KMS-11 (cell line): ENCODE results near the gene BUB3.

ENCODE experiments used
- H2AFZ ChIP-seq: fragments of 200-600 bp; sonication (generic); 2 replicates; pipeline ENCODE4 v1.6.1; 2016; ENCODE audit warnings: antibody characterized with exemption, mixed run types, low read depth
- H3K27ac ChIP-seq: fragments of 200-600 bp; sonication (generic); 2 replicates; pipeline ENCODE4 v1.6.1; 2016; ENCODE audit warnings: mild to moderate bottlenecking, mixed run types
- H3K27me3 ChIP-seq: fragments of 200-600 bp; sonication (generic); 2 replicates; pipeline ENCODE4 v1.6.1; 2017; ENCODE audit warnings: mild to moderate bottlenecking, low read depth, mixed run types, moderate library complexity; ENCODE audit not compliant: insufficient read depth
- H3K36me3 ChIP-seq: fragments of 200-600 bp; sonication (generic); 2 replicates; pipeline ENCODE4 v1.6.1; 2017; ENCODE audit warnings: mild to moderate bottlenecking, mixed run types; ENCODE audit not compliant: insufficient read depth
- H3K4me1 ChIP-seq: fragments of 200-600 bp; sonication (generic); 2 replicates; pipeline ENCODE4 v1.6.1; 2016; ENCODE audit warnings: mild to moderate bottlenecking, low read depth, mixed run types; ENCODE audit not compliant: poor library complexity, severe bottlenecking
- H3K4me2 ChIP-seq: fragments of 200-600 bp; sonication (generic); 2 replicates; pipeline ENCODE4 v1.7.0; 2016; ENCODE audit warnings: mild to moderate bottlenecking, mixed run types
- H3K4me3 ChIP-seq: fragments of 200-600 bp; sonication (generic); IDR thresholded peaks from 2 replicates; pipeline ENCODE4 v1.6.1; 2017; ENCODE audit warnings: low read depth, low read length, mixed read lengths; ENCODE audit not compliant: insufficient read depth
- H3K79me2 ChIP-seq: fragments of 200-600 bp; sonication (generic); 2 replicates; pipeline ENCODE4 v1.6.1; 2016; ENCODE audit warnings: low read depth, mixed run types; ENCODE audit not compliant: insufficient read depth
- H3K9ac ChIP-seq: fragments of 200-600 bp; sonication (generic); 2 replicates; pipeline ENCODE4 v1.6.1; 2016; ENCODE audit warnings: mild to moderate bottlenecking, mixed run types
- H4K20me1 ChIP-seq: fragments of 200-600 bp; sonication (generic); 2 replicates; pipeline ENCODE4 v1.6.1; 2016; ENCODE audit warnings: mild to moderate bottlenecking, mixed run types; ENCODE audit not compliant: insufficient read depth
- TF ChIP-seq, protein P1 (sequence below): fragments of 200-600 bp; sonication (generic); conservative IDR thresholded peaks from 2 replicates; pipeline ENCODE4 v1.6.1; 2017; ENCODE audit warnings: low read depth, mild to moderate bottlenecking, antibody characterized with exemption, low read length, moderate library complexity, mixed read lengths

The BUB3 gene

DNA sequence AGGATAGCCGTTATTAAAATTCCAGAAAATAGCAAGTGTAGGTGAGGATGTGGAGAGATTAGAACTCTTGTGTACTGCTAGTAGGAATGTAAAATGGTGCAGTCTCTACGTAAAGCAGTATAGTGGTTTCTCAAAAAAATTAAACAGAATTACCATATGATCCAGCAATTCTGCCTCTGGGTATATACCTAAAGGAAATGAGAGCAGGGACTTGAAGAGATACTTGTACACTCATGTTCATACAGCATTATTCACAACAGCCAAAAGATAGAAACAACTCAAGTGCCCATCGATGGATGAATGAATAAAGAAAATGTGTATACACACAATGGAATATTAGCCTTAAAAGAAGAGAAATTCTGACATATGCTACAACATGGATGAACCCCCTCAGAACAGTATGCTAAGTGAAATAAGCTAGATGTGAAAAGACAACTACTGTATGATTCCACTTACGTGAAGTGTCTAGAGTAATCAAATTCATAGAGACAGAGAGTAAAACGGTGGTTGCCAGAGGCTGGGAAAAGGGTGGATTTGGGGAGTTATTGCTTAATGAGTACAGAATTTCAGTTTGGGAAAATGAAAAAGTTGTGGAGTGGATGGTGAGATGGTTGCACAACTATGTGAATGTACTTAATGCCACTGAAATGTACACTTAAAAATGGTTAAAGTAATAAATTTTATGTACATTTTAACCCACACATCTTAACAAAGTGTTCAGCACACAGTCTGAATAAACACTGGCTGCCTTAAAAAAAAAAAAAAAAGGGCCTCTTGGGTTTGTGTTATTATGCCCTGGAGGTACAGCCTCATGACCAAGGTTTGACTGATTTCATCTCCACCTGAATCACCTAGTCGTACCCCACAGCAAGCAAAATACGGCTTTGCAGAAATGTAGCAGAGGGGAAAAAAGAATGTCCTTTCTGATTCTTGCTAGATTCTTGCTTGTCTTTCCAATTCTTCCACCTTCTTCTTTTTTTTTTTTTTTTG lies 26.2 kb downstream of the BUB3 start:
- H3K9ac ChIP-seq = no peak overlapping the region
- no peak overlapping the region for H3K27ac ChIP-seq
- H3K4me3 ChIP-seq = no peak overlapping the region
- H3K4me1 ChIP-seq = no peaks in the 10 kb centered on the region
- H3K27me3 ChIP-seq = no peaks in the 10 kb centered on the region
- H4K20me1 ChIP-seq = no peaks in the 10 kb centered on the region
- TF ChIP-seq, protein P1, sequence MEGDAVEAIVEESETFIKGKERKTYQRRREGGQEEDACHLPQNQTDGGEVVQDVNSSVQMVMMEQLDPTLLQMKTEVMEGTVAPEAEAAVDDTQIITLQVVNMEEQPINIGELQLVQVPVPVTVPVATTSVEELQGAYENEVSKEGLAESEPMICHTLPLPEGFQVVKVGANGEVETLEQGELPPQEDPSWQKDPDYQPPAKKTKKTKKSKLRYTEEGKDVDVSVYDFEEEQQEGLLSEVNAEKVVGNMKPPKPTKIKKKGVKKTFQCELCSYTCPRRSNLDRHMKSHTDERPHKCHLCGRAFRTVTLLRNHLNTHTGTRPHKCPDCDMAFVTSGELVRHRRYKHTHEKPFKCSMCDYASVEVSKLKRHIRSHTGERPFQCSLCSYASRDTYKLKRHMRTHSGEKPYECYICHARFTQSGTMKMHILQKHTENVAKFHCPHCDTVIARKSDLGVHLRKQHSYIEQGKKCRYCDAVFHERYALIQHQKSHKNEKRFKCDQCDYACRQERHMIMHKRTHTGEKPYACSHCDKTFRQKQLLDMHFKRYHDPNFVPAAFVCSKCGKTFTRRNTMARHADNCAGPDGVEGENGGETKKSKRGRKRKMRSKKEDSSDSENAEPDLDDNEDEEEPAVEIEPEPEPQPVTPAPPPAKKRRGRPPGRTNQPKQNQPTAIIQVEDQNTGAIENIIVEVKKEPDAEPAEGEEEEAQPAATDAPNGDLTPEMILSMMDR = no peak
- H3K79me2 ChIP-seq = no peaks in the 10 kb centered on the region
- H3K4me2 ChIP-seq = no peak overlapping the region
- no peaks in the 10 kb centered on the region for H3K36me3 ChIP-seq
- no peak overlapping the region for H2AFZ ChIP-seq

GRCh38 chr10:123183724-123184123 lies 29.5 kb downstream of the BUB3 start:
- Histone ChIP-seq H3K9ac (no peak overlapping the region), H3K27ac (no peak overlapping the region), H2AFZ (no peak overlapping the region), H3K4me2 (no peak overlapping the region), H3K27me3 (no peaks in the 10 kb centered on the region), H4K20me1 (no peaks in the 10 kb centered on the region), H3K4me1 (no peaks in the 10 kb centered on the region), H3K79me2 (no peaks in the 10 kb centered on the region), H3K36me3 (no peaks in the 10 kb centered on the region), H3K4me3 (no peak overlapping the region)
- TF ChIP-seq, protein P1 = no peak

DNA sequence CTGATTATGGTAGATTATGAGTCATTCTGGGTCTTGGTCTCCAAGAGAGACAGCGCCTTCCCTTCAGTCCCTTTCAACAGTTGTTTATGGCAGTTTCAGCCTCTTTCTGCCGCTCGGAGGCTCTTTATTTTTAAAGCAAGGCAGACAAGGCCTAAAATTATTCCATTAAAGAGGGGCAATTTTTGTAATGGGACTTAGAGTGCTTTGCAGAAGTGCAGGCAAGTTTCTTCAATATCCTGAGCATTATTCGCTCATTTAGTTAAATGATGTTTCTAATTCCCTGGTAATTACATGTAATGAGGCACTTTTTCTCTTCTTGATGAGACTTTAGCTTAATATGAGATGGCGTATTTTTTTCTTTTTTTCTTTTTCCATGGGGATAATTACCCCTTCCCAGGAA lies 33.6 kb downstream of the BUB3 start:
- H3K9ac ChIP-seq = no peak overlapping the region
- no peaks in the 10 kb centered on the region for H3K36me3 ChIP-seq
- H2AFZ ChIP-seq = no peak overlapping the region
- TF ChIP-seq, protein P1 = no peak
- H3K79me2 ChIP-seq = no peaks in the 10 kb centered on the region
- no peaks in the 10 kb centered on the region for H3K27me3 ChIP-seq
- no peaks in the 10 kb centered on the region for H4K20me1 ChIP-seq
- no peaks in the 10 kb centered on the region for H3K4me1 ChIP-seq
- no peak overlapping the region for H3K4me2 ChIP-seq
- H3K4me3 ChIP-seq = no peak overlapping the region
- H3K27ac ChIP-seq = no peak overlapping the region

- no peaks in the 10 kb centered on the region for H3K36me3 ChIP-seq
- no peaks in the 10 kb centered on the region for H3K79me2 ChIP-seq
- H2AFZ ChIP-seq = no peak overlapping the region
- H3K4me2 ChIP-seq = no peak overlapping the region
- H3K27ac ChIP-seq = no peak overlapping the region
- no peaks in the 10 kb centered on the region for H3K27me3 ChIP-seq
- TF ChIP-seq, protein P1 = no peak
- no peak overlapping the region for H3K4me3 ChIP-seq
- H3K9ac ChIP-seq = no peak overlapping the region
- H3K4me1 ChIP-seq = no peaks in the 10 kb centered on the region
- H4K20me1 ChIP-seq = no peaks in the 10 kb centered on the region
Measured at GRCh38 chr10:123191886-123192285, 37.7 kb downstream of the BUB3 start.
